Stimulated activated CD4-positive, alpha-beta T cell treated with anti-CD3 and anti-CD28 coated beads, TNF-alpha, amount 100 ng/mL, for 48 hours (primary cell): ENCODE results near the gene SMPD3.

Source experiments
- DNase-seq, 3 donors: peaks; one replicate each; pipeline ENCODE4 v3.0.0-alpha.2; 2020; ENCODE audit warnings: low read depth in 3 of 3

Gene SMPD3

GRCh38 chr16:68472581-68472980 is 24.3 kb upstream of the SMPD3 start:
- DNase-seq: no peak

DNA sequence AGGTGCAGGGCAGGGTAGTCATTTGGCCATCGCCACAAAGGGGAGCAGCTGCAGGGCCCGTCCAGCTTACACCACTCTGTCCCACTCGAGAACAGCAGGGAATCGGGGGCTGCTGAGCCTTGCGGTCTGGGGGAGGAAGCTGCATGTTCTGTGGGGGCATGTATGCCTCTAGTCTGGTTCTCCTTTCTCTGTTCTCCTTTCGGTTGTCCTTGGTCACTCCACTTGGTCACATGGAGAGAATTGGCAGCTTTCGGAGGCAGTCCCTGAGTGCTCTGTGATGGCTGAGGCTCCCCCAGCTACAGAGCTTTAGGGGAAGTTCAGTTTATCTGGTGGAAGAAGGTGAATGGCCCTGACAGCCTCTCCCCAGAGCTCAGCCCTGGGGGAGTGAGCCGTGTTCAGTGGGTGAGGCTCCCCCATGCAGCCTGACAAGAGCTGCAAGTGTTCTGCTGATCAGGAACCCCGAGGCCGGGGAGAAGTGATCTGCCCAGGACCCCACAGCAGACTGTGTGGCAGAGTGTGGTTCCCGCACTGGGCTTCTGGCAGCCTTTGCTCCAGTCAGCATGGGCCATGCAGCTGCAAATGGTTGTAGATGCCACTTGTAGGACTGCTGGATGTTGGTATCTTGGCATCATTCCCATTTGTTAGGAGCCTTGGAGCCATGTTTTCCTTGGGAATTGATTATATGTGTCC is 22.3 kb upstream of the SMPD3 start:
- no peak for DNase-seq

- DNase-seq: no peak
Observed at GRCh38 chr16:68469796-68470460, 21.6 kb upstream of the SMPD3 start.

- DNase-seq: no peak
Observed at GRCh38 chr16:68468842-68469241, 20.5 kb upstream of the SMPD3 start.

DNA sequence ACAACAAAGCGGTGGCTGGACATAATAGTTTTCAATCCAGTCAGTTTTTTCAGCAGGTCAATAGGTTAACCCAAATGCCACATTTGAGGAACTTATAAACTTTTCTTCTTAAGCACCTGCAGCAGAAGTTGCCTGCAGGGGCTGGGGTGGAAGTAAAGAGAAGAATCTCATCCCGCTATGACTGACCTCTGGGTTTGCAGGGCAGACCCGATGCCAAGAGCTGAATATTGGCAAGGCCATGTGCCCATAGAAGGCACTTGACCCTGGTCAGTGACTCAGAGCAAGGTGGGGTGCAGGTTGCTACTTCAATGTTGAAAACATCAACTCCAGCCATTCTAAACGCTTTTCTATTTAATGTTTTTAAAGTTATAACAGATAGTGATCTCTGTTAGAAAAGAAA is 17.9 kb upstream of the SMPD3 start:
- no peak for DNase-seq

DNA sequence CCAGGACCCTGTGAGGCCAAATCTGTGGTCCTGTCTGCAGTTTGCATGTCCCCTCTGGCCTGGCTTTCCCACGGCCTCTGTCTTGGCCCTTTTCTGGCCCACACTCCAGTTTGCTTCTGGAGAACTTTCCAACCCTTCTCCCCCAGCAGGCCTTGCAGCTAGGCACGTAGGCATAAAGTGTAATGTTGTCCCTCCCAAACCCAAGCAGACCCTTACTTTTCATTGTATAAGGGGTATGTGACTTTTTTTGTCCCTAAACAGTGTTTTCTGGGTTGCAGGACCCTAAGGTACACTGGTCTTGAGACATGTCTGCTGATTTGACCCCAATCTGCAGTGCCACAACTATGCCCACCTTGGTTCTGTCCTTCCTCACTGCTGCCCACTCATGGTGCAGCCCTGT is 15.6 kb upstream of the SMPD3 start:
- DNase-seq: no peak

GRCh38 chr16:68460067-68460466 is 11.8 kb upstream of the SMPD3 start:
- no peak for DNase-seq

DNA sequence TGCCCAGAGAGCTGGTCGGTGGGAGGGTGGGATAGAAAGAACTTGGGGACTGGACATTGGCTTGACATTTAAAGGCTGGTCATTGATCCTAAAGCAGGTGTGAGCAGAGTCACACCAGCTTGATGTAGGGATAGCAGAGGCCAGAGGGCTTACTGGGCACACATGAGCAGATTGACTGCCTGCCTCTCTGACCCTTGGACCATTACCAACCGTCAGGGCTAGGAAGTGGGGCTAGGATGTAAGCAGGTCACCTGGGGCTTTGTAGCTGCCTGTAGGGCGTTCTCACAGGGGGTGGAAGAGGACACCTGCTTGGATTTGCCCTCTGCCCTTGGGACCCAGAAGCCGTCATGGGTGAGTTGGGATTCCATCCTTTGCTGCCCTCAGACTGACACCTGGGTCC is 11.1 kb upstream of the SMPD3 start:
- DNase-seq: no peak

GRCh38 chr16:68458551-68458950 is 10.2 kb upstream of the SMPD3 start:
- no peak for DNase-seq

- DNase-seq: no peak
Observed at GRCh38 chr16:68458101-68458500, 9.8 kb upstream of the SMPD3 start.

GRCh38 chr16:68455631-68456030 is 7.3 kb upstream of the SMPD3 start:
- no peak for DNase-seq

DNA sequence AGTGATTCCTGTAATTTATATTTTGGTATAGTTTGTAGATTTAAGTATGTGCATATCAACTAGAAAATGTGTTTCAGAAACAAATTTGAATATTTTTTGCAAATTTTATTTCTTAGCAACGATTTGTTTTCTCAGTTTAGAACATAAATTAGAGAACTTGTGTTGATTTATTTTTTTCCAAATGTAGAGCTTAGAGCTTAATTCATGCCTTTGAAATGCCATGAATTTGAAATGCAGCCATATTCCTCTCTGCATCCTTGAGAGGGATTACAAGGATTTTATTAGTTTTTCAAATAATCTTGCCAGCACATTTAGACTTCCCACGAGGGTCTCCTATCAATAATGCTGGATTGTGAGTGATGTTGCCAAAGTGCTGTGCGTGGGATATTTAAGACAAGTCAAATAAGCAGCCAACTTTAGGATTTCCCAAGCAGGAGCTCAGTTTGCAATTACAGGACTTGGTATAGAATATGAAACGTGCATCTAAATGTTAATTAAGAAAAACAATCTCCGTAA is 6.7 kb upstream of the SMPD3 start:
- no peak for DNase-seq

GRCh38 chr16:68453816-68454215 is 5.5 kb upstream of the SMPD3 start:
- no peak for DNase-seq

GRCh38 chr16:68452176-68452575 is 3.9 kb upstream of the SMPD3 start:
- no peak for DNase-seq

DNA sequence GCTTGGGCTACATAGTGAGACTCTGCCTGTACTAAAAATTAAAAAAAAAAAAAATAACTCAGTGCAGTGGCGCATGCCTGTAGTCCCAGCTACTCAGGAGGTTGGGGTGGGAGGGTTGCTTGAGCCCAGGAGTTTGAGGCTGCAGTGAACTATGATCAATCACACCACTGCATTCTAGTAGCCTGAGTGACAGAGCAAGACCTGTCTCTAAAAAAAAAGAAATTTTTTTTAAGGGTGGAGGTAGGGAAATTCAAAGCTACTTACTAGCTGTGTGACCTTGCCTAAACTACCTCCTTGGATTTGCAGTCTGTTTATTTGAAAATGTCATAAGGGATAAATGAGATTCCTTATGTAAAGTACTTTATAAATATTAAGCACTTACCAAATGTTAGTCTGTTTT is 3.4 kb upstream of the SMPD3 start:
- no peak for DNase-seq

DNA sequence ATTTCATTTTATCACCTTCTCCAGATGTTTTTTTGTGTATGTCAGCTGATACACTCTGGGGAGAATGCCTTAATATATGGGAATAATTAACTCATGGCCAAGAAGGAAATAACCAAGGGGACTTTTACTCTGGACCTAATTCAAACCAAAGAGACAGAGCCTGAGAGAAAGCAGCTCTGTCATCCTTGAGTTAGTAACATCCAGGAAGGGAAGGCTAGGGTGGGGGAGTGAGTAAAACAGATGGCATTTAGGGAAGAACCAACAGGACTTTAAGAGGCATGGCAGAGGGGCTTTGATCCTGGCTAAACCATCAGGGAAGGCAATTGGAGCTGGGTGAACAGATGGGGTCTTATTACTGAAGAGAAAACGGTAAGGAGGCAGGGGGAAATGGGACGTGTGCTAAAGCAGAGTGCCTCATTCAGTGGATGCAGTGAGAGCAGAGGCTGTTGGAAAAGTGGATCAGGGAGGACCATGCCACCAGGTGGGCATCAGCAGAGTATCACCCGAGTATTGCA is 2.5 kb upstream of the SMPD3 start:
- no peak for DNase-seq

GRCh38 chr16:68447653-68448359 is 502 bp downstream of the SMPD3 start:
- no peak for DNase-seq

GRCh38 chr16:68446681-68447652 is 1.3 kb downstream of the SMPD3 start:
- no peak for DNase-seq

DNA sequence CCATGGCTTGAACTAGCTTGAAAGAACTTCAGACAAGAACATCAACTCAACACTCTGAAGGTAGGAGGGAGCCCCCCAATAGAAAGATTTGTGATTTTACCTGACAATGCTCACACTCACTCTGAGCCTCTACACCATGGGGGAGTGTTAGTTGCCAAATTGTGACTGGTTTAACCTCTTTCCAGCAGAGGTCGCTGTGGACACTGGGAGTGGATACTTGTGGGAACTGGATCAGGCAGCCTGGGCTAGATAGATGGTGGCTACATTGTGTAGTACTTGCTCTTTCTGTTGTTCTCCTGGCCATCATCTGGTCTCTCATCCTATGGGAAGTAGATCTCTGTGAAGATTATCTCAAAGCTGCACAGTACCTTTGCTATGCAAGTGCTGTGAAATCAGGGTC is 2.9 kb downstream of the SMPD3 start:
- peak; percentile 26 to 41 (median 27) for DNase-seq

- DNase-seq: no peak
Observed at GRCh38 chr16:68444056-68444657, 4.2 kb downstream of the SMPD3 start.

GRCh38 chr16:68436581-68436980 is 11.7 kb downstream of the SMPD3 start:
- DNase-seq: no peak
